Activated T-helper 1 cell treated with Interleukin-2 at 50 U/mL for 16 hours (primary cell): ENCODE results near the gene SMYD3.

ENCODE experiments used
- DNase-seq: peaks from one replicate; pipeline ENCODE4 v3.0.0-alpha.2; 2020; ENCODE audit warnings: low read depth

Gene SMYD3

GRCh38 chr1:246069581-246069980 lies 437.5 kb downstream of the SMYD3 start:
- DNase-seq: no peak

- no peak for DNase-seq
Measured at GRCh38 chr1:246068619-246069509, 438.2 kb downstream of the SMYD3 start.

GRCh38 chr1:246068217-246068512 lies 438.9 kb downstream of the SMYD3 start:
- DNase-seq: no peak

GRCh38 chr1:246067432-246068216 lies 439.5 kb downstream of the SMYD3 start:
- no peak for DNase-seq

GRCh38 chr1:246066573-246066972 lies 440.5 kb downstream of the SMYD3 start:
- no peak for DNase-seq

- no peak for DNase-seq
Measured at GRCh38 chr1:246065592-246065991, 441.5 kb downstream of the SMYD3 start.

- no peak for DNase-seq
Measured at GRCh38 chr1:246064891-246065290, 442.2 kb downstream of the SMYD3 start.

- DNase-seq: no peak
Measured at GRCh38 chr1:246063013-246063616, 444.0 kb downstream of the SMYD3 start.

GRCh38 chr1:246058466-246058865 lies 448.6 kb downstream of the SMYD3 start:
- DNase-seq: no peak

- no peak for DNase-seq
Measured at GRCh38 chr1:246052603-246053002, 454.5 kb downstream of the SMYD3 start.

GRCh38 chr1:246051909-246052518 lies 455.1 kb downstream of the SMYD3 start:
- no peak for DNase-seq

- no peak for DNase-seq
Measured at GRCh38 chr1:246048693-246049092, 458.4 kb downstream of the SMYD3 start.

- DNase-seq: no peak
Measured at GRCh38 chr1:246043556-246043955, 463.5 kb downstream of the SMYD3 start.

GRCh38 chr1:246041360-246041759 lies 465.7 kb downstream of the SMYD3 start:
- DNase-seq: no peak

GRCh38 chr1:246040200-246040890 lies 466.7 kb downstream of the SMYD3 start:
- DNase-seq: no peak

GRCh38 chr1:246039584-246039983 lies 467.5 kb downstream of the SMYD3 start:
- DNase-seq: no peak

GRCh38 chr1:246037832-246038231 lies 469.2 kb downstream of the SMYD3 start:
- no peak for DNase-seq

- no peak for DNase-seq
Measured at GRCh38 chr1:246036175-246036574, 470.9 kb downstream of the SMYD3 start.

GRCh38 chr1:246035060-246035541 lies 472.0 kb downstream of the SMYD3 start:
- DNase-seq: no peak

GRCh38 chr1:246034630-246035029 lies 472.4 kb downstream of the SMYD3 start:
- DNase-seq: no peak

GRCh38 chr1:246032984-246033383 lies 474.1 kb downstream of the SMYD3 start:
- DNase-seq: no peak
